Measurements from ENCODE around the gene GRIP2. TPM values are rescaled to one million over a fixed set of nuclear protein-coding genes. Genes with fewer than 3 reads are reported as not detected.

GRIP2 gene
- total and polyA plus RNA-seq, 2 donors (not counting 3 experiments of a cell fraction or from before 2014, with no cell fraction given), result not detected

- FAIRE-seq, result no peak
- no peak overlapping the region for H3K27ac ChIP-seq (ENCODE audit: insufficient read depth, low read depth, low read length)
- no TSS peak for BruUV-seq (replicated peaks)
- H2AFZ ChIP-seq (ENCODE audit: low read depth, low read length), result no peak overlapping the region
- H3K27me3 ChIP-seq (ENCODE audit: control insufficient read depth in 2 of 2, insufficient read depth in 2 of 2, low read length in 2 of 2), result peaks cover 4 to 13% of the 10 kb centered on the region in 2 experiments
- H3K36me3 ChIP-seq (ENCODE audit: control insufficient read depth in 2 of 2, extremely low read depth in 1 of 2, insufficient read depth in 2 of 2, low read length in 2 of 2), result no peaks in the 10 kb centered on the region
- intact Hi-C loops (cut with micrococcal nuclease), result no loop called here
- POLR2A ChIA-PET, result no interaction called here
- H3K79me2 ChIP-seq (ENCODE audit: control insufficient read depth, insufficient read depth, low read length), result no peaks in the 10 kb centered on the region
- no peak for DNase-seq (ENCODE audit: low read depth, low spot score)
- no peak overlapping the region for H3K9ac ChIP-seq (replicated peaks; ENCODE audit: extremely low read depth, insufficient read depth, low read length)
- no peak overlapping the region for H3K4me3 ChIP-seq (replicated peaks in 1 of 3; ENCODE audit: insufficient read depth in 1 of 3, low read depth in 1 of 3, low read length in 3 of 3)
- TF ChIP-seq GATA2 (IDR thresholded peaks at IDR 0.05; ENCODE audit: insufficient read depth, insufficient read length, low read depth, low read length), result no peak
- TF ChIP-seq MYC (IDR thresholded peaks at IDR 0.05; ENCODE audit: low read depth, low read length), result no peak
- TF ChIP-seq JUN (IDR thresholded peaks at IDR 0.05; ENCODE audit: borderline replicate concordance, insufficient read depth, insufficient read length, low read depth), result no peak
- no peak for TF ChIP-seq POLR2A (IDR thresholded peaks at IDR 0.05; ENCODE audit: low read depth, low read length)
- TF ChIP-seq FOS (IDR thresholded peaks at IDR 0.05; ENCODE audit: borderline replicate concordance, insufficient read depth, low read length), result no peak
- no peak for TF ChIP-seq CTCF (IDR thresholded peaks at IDR 0.05; ENCODE audit: extremely low read depth in 1 of 2, insufficient read depth in 1 of 2, low read depth in 1 of 2, low read length in 2 of 2)
- no peak for TF ChIP-seq MAX (IDR thresholded peaks at IDR 0.05; ENCODE audit: insufficient read depth, insufficient read length)
- TF ChIP-seq POLR2AphosphoS5 (IDR thresholded peaks at IDR 0.05; ENCODE audit: insufficient read depth, low read depth, low read length), result no peak
- TF ChIP-seq EZH2 (IDR thresholded peaks at IDR 0.05; ENCODE audit: borderline replicate concordance, low read depth, low read length, severe bottlenecking), result no peak
- no peak overlapping the region for H3K4me2 ChIP-seq (ENCODE audit: insufficient read depth, low read length)
- dilution Hi-C loops (cut with MboI; ENCODE audit: extremely low pct_ligation_motif_present, low sequenced_read_pairs), result no loop called here
- no peaks in the 10 kb centered on the region for H3K9me1 ChIP-seq (replicated peaks; ENCODE audit: control insufficient read depth, extremely low read depth, insufficient read depth, low read length)
- no peaks in the 10 kb centered on the region for H3K9me3 ChIP-seq (replicated peaks; ENCODE audit: control insufficient read depth, insufficient read depth, low read length)
- no peaks in the 10 kb centered on the region for H3K4me1 ChIP-seq (ENCODE audit: control insufficient read depth, extremely low read depth, insufficient read depth, low read length)
- CTCF ChIA-PET, result interaction anchor here (0.9 to 1.3 kb wide), 2 partner anchors 9 to 351 kb away, joined by 3 to 5 read pairs; no protein-coding TSS in a partner anchor
- H4K20me1 ChIP-seq (replicated peaks; ENCODE audit: control insufficient read depth, extremely low read depth, insufficient read depth, low read length), result no peaks in the 10 kb centered on the region
These were observed 14.6 kb upstream of the GRIP2 start for GRCh38 chr3:14554715-14555114.

Data from endothelial cell of umbilical vein (primary cell).